Stomach (tissue), 4 donors: ENCODE measurements around the gene TUB.

Source experiments
- EP300 ChIP-seq: sonication (generic); formaldehyde crosslinking; IDR thresholded peaks from one replicate; pipeline ENCODE4 v1.6.1; 2017; ENCODE audit warnings: antibody characterized with exemption
- POLR2A ChIP-seq, 4 donors: fragments of 450-650 bp; IDR thresholded peaks; one replicate each; pipeline ENCODE4 v1.6.1; 2016; ENCODE audit warnings: antibody characterized with exemption in 4 of 4, control low read depth in 2 of 4, mild to moderate bottlenecking in 1 of 4, moderate library complexity in 1 of 4
- POLR2AphosphoS5 ChIP-seq, 3 donors: sonication (generic); formaldehyde crosslinking; IDR thresholded peaks; one replicate each; pipeline ENCODE4 v1.6.1; 2016; ENCODE audit warnings: antibody characterized with exemption in 3 of 3
- TF ChIP-seq, protein P1 (sequence below), 7 experiments: fragments of 450-650 bp in 4 of 7; fragments of 200-600 bp in 3 of 7; sonication (generic) in 3 of 7; IDR thresholded peaks; one replicate each; pipeline ENCODE4 v1.5.1; 2016 to 2019; ENCODE audit warnings: antibody characterized with exemption in 7 of 7, control low read depth in 2 of 7, mild to moderate bottlenecking in 1 of 7

DNA sequence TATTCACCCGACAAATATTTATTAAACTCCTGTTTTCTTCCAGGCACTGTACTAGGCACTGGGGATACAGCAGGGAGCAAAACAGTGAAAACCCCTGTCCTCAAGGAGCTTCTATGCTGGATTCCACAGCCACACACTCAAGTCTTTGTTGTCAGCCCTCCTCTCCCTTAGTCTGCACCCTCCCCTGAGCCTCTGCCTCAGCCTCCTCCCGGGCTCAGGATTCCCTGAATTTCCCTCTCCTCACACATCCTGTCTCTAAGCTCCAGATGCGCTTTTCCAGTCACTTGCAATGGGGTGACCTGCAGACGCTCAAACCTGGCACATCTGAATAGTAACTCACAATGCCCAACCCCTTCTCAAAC lies 13.5 kb upstream of the TUB start:
- TF ChIP-seq POLR2A (IDR thresholded peaks at IDR 0.05) (no peak), POLR2AphosphoS5 (IDR thresholded peaks at IDR 0.05) (no peak), EP300 (no peak)
- TF ChIP-seq, protein P1, sequence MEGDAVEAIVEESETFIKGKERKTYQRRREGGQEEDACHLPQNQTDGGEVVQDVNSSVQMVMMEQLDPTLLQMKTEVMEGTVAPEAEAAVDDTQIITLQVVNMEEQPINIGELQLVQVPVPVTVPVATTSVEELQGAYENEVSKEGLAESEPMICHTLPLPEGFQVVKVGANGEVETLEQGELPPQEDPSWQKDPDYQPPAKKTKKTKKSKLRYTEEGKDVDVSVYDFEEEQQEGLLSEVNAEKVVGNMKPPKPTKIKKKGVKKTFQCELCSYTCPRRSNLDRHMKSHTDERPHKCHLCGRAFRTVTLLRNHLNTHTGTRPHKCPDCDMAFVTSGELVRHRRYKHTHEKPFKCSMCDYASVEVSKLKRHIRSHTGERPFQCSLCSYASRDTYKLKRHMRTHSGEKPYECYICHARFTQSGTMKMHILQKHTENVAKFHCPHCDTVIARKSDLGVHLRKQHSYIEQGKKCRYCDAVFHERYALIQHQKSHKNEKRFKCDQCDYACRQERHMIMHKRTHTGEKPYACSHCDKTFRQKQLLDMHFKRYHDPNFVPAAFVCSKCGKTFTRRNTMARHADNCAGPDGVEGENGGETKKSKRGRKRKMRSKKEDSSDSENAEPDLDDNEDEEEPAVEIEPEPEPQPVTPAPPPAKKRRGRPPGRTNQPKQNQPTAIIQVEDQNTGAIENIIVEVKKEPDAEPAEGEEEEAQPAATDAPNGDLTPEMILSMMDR (IDR thresholded peaks at IDR 0.05), result no peak
